HepG2 (cell line): ENCODE measurements around the gene CTIF.

Experiments
- ZNF124 ChIP-seq: sonication (generic); formaldehyde crosslinking; IDR thresholded peaks from 2 replicates; pipeline ENCODE4 v1.4.0; 2020; ENCODE audit warnings: missing genetic modification reagents
- ZSCAN25 ChIP-seq: sonication (generic); formaldehyde crosslinking; IDR thresholded peaks from 2 replicates; pipeline ENCODE4 v1.8.0; 2022; ENCODE audit warnings: mild to moderate bottlenecking, missing genetic modification reagents

DNA sequence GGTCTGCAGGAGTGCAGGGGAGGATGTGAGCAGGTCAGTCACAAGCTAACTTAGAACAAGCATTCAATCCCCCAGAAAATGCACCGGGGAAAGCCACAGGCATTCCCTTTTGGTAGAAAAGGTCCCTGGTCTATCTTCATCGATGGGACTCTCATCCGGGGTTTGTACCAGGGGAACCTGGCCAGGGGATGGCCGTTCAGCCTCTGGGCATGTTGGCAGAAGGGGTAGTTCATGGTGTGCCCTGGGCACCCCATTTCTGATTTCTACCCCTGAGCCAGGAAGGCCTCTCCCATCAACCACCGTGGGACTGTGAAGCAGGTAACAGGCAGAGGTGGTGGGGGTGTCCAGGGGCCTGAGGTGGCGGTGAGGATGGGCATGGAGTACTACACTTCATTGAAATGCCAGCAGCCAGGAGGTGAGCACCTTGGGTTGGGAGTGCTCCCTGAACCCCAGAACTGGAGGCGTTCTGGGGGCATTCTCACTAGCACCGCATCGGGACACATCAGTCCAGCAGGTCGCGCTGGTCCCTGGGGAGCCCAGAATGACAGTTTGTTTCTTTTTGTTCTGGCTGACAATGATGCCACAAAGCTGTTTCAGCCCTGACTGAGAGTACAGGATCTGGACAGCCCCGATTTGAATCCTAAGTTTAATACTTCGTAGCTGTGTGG lies 239.6 kb downstream of the CTIF start:
- TF ChIP-seq ZSCAN25 (CRISPR knock-in tag) = no peak
- TF ChIP-seq ZNF124 (CRISPR knock-in tag) = no peak
